Colonic mucosa (tissue), 4 donors: ENCODE data around the gene ACTR1B. TPM values are rescaled to one million over a fixed set of nuclear protein-coding genes. Genes with fewer than 3 reads are reported as not detected.

Experiments
- DNase-seq: peaks from one replicate; pipeline ENCODE4 v3.0.0-alpha.2; 2020
- H3K27ac ChIP-seq: fragments of 200-600 bp; one replicate; pipeline ENCODE4 v1.8.0; 2021
- H3K27me3 ChIP-seq: fragments of 200-600 bp; one replicate; pipeline ENCODE4 v1.8.0; 2021
- H3K36me3 ChIP-seq: fragments of 200-600 bp; one replicate; pipeline ENCODE4 v1.8.0; 2021
- H3K4me1 ChIP-seq: fragments of 200-600 bp; one replicate; pipeline ENCODE4 v1.8.0; 2021; ENCODE audit warnings: mild to moderate bottlenecking
- H3K4me3 ChIP-seq: fragments of 200-600 bp; one replicate; pipeline ENCODE4 v1.8.0; 2021
- H3K9ac ChIP-seq, 2 donors: one replicate each; pipeline ENCODE4 v1.7.0; 2013; ENCODE audit warnings: control low read depth in 2 of 2, low read depth in 2 of 2, low read length in 2 of 2
- H3K9me3 ChIP-seq: fragments of 200-600 bp; one replicate; pipeline ENCODE4 v1.8.0; 2021
- intact Hi-C: fragments of 100-400 bp; cut with DNase I; formaldehyde crosslinking; loops from one replicate; pipeline ENCODE4 v1.14.1; 2022
- total RNA-seq, 2 donors: library from RNA; stranded (reverse); fragmentation: NEBNext Ultra II Directional in 1 of 2; extraction: Animal tissue kit (Norgen Biotek cat#: 25700) in 1 of 2; gene quantifications; one replicate each; pipeline ENCODE4 v1.2.1, GENCODE V29; 2021
- TF ChIP-seq, protein P1 (sequence below): fragments of 200-600 bp; IDR thresholded peaks from one replicate; pipeline ENCODE4 v1.8.0; 2022; ENCODE audit warnings: antibody characterized with exemption, mild to moderate bottlenecking
- donor health status: healthy.
- donor health status: DM: no; HTN: no; CAD: no.
- donor health status: DM: no; HTN: no; CAD: no.

Gene ACTR1B
- total RNA-seq, 2 donors from 2014 or later, result 71.3 to 82.9 TPM

DNA sequence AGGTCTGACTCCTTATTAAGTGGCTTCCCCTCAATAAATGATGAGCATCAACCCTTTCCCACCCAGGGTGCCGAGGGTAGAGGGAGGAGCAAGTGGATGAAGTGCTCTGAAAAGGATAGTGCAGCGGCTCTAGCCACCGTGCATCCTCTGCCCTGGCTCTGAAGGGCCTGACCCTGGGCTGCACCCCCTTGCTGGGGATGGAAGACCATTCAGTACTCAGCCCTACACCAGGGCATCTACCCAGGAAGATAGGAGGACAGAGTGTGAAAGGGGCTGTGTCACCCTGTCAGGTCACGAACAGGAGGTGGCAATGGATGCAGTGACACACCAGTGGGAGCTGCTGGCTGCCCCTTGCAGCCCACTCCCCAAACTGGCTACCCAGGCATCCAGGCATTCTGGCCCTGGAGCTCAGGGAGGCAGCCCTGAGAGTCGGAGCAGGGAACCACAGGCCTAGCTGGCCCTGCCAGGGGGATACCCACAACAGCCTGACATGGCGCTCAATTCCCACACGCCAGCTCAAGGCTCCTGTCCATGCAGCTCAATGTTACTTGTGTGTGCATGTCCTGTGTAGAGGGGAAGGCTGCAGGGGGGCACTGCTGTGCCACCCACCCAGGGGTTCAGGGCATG, 7.6 kb downstream of the ACTR1B start:
- Histone ChIP-seq H3K4me1 (no peaks in the 10 kb centered on the region), H3K27ac (no peak overlapping the region), H3K9me3 (no peaks in the 10 kb centered on the region), H3K9ac (no peak overlapping the region), H3K27me3 (no peaks in the 10 kb centered on the region), H3K36me3 (peaks cover 10% of the 10 kb centered on the region), H3K4me3 (no peak overlapping the region)
- DNase-seq, result no peak
- TF ChIP-seq, protein P1, sequence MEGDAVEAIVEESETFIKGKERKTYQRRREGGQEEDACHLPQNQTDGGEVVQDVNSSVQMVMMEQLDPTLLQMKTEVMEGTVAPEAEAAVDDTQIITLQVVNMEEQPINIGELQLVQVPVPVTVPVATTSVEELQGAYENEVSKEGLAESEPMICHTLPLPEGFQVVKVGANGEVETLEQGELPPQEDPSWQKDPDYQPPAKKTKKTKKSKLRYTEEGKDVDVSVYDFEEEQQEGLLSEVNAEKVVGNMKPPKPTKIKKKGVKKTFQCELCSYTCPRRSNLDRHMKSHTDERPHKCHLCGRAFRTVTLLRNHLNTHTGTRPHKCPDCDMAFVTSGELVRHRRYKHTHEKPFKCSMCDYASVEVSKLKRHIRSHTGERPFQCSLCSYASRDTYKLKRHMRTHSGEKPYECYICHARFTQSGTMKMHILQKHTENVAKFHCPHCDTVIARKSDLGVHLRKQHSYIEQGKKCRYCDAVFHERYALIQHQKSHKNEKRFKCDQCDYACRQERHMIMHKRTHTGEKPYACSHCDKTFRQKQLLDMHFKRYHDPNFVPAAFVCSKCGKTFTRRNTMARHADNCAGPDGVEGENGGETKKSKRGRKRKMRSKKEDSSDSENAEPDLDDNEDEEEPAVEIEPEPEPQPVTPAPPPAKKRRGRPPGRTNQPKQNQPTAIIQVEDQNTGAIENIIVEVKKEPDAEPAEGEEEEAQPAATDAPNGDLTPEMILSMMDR, result no peak
- intact Hi-C loops, result no loop called here

DNA sequence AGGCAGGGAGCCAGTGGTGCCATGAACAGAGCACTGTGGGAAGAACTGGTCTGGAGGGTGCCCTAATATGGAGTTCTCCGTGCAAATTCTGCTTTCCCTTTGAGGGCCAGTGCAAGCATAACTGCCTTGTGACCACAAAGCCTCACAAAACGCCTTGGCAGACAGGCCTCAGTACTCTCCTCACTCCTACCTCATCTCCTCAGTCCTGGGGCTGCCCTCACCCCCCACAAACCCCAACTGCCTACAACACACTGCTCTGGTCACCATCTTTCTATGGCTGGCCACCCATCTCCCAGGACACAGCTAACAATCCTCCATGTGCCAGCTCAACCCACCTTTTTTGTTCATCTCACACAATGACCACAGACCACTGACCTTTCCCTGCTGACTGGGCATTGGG, 9.1 kb downstream of the ACTR1B start:
- intact Hi-C loops, result no loop called here
- Histone ChIP-seq H3K27me3 (no peaks in the 10 kb centered on the region), H3K27ac (no peak overlapping the region), H3K4me1 (no peaks in the 10 kb centered on the region), H3K4me3 (no peak overlapping the region), H3K9ac (no peak overlapping the region), H3K36me3 (peaks cover 10% of the 10 kb centered on the region), H3K9me3 (no peaks in the 10 kb centered on the region)
- TF ChIP-seq, protein P1, result no peak
- no peak for DNase-seq

DNA sequence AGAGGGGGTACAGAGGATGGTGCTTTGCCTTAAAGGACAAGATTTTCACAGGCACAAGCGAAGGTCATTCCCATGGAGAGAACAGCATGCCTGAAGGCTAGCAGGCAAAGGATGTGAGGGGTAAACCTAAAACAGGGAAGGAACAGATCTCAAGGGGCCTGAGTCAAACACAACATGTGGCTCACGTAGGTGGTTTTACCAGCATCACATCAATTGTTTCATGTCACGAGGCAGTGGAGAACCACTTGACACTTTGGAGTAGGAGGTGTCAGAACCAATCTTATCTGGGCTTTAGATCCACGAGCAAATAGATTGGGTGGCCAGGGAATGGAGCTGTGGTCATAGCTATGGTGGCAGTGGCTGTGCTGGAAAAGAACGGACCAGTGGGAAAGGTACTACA, 9.5 kb downstream of the ACTR1B start:
- DNase-seq, result no peak
- H3K27me3 ChIP-seq, result no peaks in the 10 kb centered on the region
- H3K9ac ChIP-seq, result no peak overlapping the region
- H3K9me3 ChIP-seq, result no peaks in the 10 kb centered on the region
- H3K4me3 ChIP-seq, result no peak overlapping the region
- TF ChIP-seq, protein P1, result no peak
- H3K4me1 ChIP-seq, result no peaks in the 10 kb centered on the region
- intact Hi-C loops, result no loop called here
- H3K36me3 ChIP-seq, result peaks cover 10% of the 10 kb centered on the region
- H3K27ac ChIP-seq, result no peak overlapping the region

DNA sequence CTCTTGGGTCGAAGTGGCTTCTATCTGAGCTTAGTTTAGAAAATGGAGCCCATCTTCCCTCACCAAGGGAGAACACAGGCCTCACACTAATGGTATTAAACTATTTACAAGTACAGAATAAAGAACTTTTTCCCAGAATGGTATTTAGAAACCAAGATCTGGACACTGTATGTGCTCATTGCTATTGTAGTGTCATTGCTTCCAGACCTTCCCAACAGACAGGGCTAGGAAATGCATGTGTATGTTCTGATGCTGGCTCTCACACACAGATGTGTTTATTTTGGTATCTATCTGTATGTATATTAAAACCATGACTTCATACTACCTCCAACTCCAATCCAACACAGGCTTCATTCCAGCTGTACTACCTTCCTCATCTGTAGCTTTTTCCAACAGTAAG, 10.0 kb downstream of the ACTR1B start:
- H3K4me3 ChIP-seq, result no peak overlapping the region
- H3K9me3 ChIP-seq, result no peaks in the 10 kb centered on the region
- H3K27me3 ChIP-seq, result no peaks in the 10 kb centered on the region
- H3K4me1 ChIP-seq, result peaks cover 3% of the 10 kb centered on the region
- no peak overlapping the region for H3K27ac ChIP-seq
- no peak for DNase-seq
- H3K36me3 ChIP-seq, result peaks cover 10% of the 10 kb centered on the region
- intact Hi-C loops, result no loop called here
- H3K9ac ChIP-seq, result no peak overlapping the region
- TF ChIP-seq, protein P1, result no peak

DNA sequence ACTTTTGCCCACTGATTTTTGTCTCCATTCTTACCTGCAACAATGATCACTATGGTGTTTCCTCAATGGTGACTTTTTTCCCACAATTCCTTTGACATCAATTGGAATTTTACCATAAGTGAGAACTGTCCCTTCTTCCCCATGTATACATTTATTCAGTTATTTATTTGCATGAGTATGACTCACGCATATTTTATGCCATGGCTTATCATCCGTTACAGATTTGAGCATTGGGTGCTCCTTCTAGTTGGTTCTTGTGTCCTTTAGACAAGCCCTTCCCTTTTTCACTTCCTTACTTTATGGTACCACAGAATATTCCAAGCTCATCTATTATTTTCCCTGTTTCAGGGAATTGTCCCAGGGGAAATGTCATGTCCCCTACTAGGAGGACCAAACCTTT, 10.4 kb downstream of the ACTR1B start:
- Histone ChIP-seq H3K27ac (no peak overlapping the region), H3K36me3 (peaks cover 10% of the 10 kb centered on the region), H3K4me3 (no peak overlapping the region), H3K4me1 (peaks cover 3% of the 10 kb centered on the region), H3K27me3 (no peaks in the 10 kb centered on the region), H3K9ac (no peak overlapping the region), H3K9me3 (no peaks in the 10 kb centered on the region)
- intact Hi-C loops, result no loop called here
- TF ChIP-seq, protein P1, result no peak
- DNase-seq, result no peak
